GM12892 (cell line): ENCODE measurements around the gene EFCC1.

ENCODE experiments used
- POLR2A ChIP-seq: IDR thresholded peaks from 2 replicates; pipeline ENCODE4 v1.6.1; 2011; ENCODE audit warnings: low read depth, low read length, control low read depth
- POLR2AphosphoS5 ChIP-seq: IDR thresholded peaks from 2 replicates; pipeline ENCODE4 v1.6.1; 2011; ENCODE audit warnings: low read depth, low read length, control low read depth
- TAF1 ChIP-seq: IDR thresholded peaks from 2 replicates; pipeline ENCODE4 v1.6.1; 2011; ENCODE audit warnings: low read depth, mild to moderate bottlenecking, control low read depth, low read length, borderline replicate concordance

DNA sequence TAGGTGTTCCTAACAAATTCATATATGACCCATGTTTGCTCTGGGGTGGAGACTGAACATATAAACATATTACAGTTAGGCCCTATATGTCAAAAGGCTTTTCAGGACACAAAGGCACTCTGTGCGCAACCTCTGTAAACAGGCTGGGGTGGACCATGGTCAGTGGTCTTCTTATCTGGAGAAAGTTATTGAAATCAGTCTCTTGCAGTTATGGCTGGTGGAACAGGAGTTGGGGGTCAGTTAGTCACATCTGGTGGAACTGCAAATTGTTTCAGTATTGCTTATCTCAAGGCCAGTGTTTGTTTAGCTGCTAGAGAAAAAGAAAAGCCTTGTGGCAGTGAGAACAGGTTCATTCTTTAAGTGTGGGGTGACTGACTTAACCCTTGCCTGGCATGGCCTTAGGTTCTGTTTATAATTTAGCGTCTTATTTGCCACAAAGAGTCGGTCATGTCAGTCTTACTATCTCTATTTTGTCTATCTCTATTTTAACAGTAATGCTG lies 53.6 kb downstream of the EFCC1 start:
- TF ChIP-seq POLR2A (no peak), POLR2AphosphoS5 (no peak), TAF1 (no peak)
